Stomach (tissue), 4 donors: ENCODE results near the gene EVC.

ENCODE experiments used
- CTCF ChIP-seq, 7 experiments: fragments of 450-650 bp in 4 of 7; fragments of 200-600 bp in 3 of 7; sonication (generic) in 3 of 7; IDR thresholded peaks; one replicate each; pipeline ENCODE4 v1.5.1; 2016 to 2019; ENCODE audit warnings: antibody characterized with exemption in 7 of 7, control low read depth in 2 of 7, mild to moderate bottlenecking in 1 of 7
- EP300 ChIP-seq: sonication (generic); formaldehyde crosslinking; IDR thresholded peaks from one replicate; pipeline ENCODE4 v1.6.1; 2017; ENCODE audit warnings: antibody characterized with exemption
- POLR2A ChIP-seq, 4 donors: fragments of 450-650 bp; IDR thresholded peaks; one replicate each; pipeline ENCODE4 v1.6.1; 2016; ENCODE audit warnings: antibody characterized with exemption in 4 of 4, control low read depth in 2 of 4, mild to moderate bottlenecking in 1 of 4, moderate library complexity in 1 of 4
- POLR2AphosphoS5 ChIP-seq, 3 donors: sonication (generic); formaldehyde crosslinking; IDR thresholded peaks; one replicate each; pipeline ENCODE4 v1.6.1; 2016; ENCODE audit warnings: antibody characterized with exemption in 3 of 3

GRCh38 chr4:5700459-5700858 is 10.5 kb upstream of the EVC start:
- TF ChIP-seq CTCF (IDR thresholded peaks at IDR 0.05) = no peak
- no peak for TF ChIP-seq POLR2AphosphoS5 (IDR thresholded peaks at IDR 0.05)
- no peak for TF ChIP-seq EP300
- TF ChIP-seq POLR2A (IDR thresholded peaks at IDR 0.05) = no peak
